ENCODE measurements around the gene ABCA13. TPM values are rescaled to one million over a fixed set of nuclear protein-coding genes. Genes with fewer than 3 reads are reported as not detected.

Gene ABCA13
- polyA plus RNA-seq, 1 of the 3 experiments (the other 2 are of a cell fraction): not detected

- Histone ChIP-seq H3K79me2 (ENCODE audit: insufficient read depth) (no peaks in the 10 kb centered on the region), H3K9me3 (no peaks in the 10 kb centered on the region), H3K27ac (ENCODE audit: low read depth in 2 of 2, low read length in 1 of 2) (no peak overlapping the region), H3K36me3 (replicated peaks in 1 of 2; ENCODE audit: control insufficient read depth in 1 of 2, insufficient read depth in 2 of 2, low read length in 1 of 2) (no peaks in the 10 kb centered on the region), H3K9ac (no peak overlapping the region), H3K9me2 (no peaks in the 10 kb centered on the region), H3K27me3 (ENCODE audit: insufficient read depth) (peaks cover 5% of the 10 kb centered on the region; the same call in 1 of the 2 replicates), H3K4me1 (ENCODE audit: control insufficient read depth in 1 of 2, insufficient read depth in 2 of 2, low read depth in 1 of 2, low read length in 1 of 2) (no peaks in the 10 kb centered on the region), H2AFZ (ENCODE audit: low read depth) (no peak overlapping the region), H4K20me1 (ENCODE audit: insufficient read depth) (no peaks in the 10 kb centered on the region), H3K4me3 (ENCODE audit: low read depth in 2 of 2, low read length in 1 of 2) (no peak overlapping the region), H3F3A (replicated peaks; ENCODE audit: insufficient read depth) (no peaks in the 10 kb centered on the region), H3K4me2 (no peak overlapping the region)
- no peak for DNase-seq
- WGBS (ENCODE audit: low lambda C conversion rate): 22% methylated on average over 6 of the region's 6 CpGs
- TF ChIP-seq NRF1 (IDR thresholded peaks at IDR 0.05; ENCODE audit: low read depth, low read length): no peak
- TF ChIP-seq GABPA (IDR thresholded peaks at IDR 0.05; ENCODE audit: low read depth): no peak
- TF ChIP-seq FOXM1 (IDR thresholded peaks at IDR 0.05; ENCODE audit: low read depth): no peak
- no peak for TF ChIP-seq RCOR1 (IDR thresholded peaks at IDR 0.05; ENCODE audit: low read length)
- TF ChIP-seq TCF12 (IDR thresholded peaks at IDR 0.05): no peak
- no peak for TF ChIP-seq TEAD4 (IDR thresholded peaks at IDR 0.05; ENCODE audit: borderline replicate concordance, insufficient read depth)
- POLR2A ChIA-PET: no interaction called here
- CTCF ChIA-PET: no interaction called here
These were observed 213.0 kb downstream of the ABCA13 start for GRCh38 chr7:48384180-48384752.

DNA sequence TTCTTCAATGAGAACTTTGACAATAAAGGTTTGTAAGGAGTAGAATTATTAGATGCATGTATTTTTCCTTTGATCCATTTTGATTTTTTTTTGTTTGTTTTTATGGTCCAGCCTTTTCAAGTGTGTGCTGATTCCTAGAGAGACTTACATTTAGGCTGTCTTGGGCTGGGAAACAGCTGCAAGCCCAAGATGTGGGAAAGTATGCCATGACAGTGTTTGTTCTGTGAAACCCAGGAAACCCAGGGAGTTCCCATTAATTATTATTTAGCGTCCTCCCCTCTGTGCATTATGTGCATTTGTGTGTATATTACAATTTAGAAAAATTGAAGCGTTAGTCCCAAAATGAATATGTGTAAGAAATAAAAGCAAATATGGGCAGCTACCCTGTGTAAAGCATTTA, 216.7 kb downstream of the ABCA13 start:
- 1% methylated on average over 2 of the region's 2 CpGs for whole genome bisulfite sequencing (ENCODE audit: low lambda C conversion rate)
- Histone ChIP-seq H3K9me3 (no peaks in the 10 kb centered on the region), H2AFZ (ENCODE audit: low read depth) (no peak overlapping the region), H3K36me3 (replicated peaks in 1 of 2; ENCODE audit: control insufficient read depth in 1 of 2, insufficient read depth in 2 of 2, low read length in 1 of 2) (no peaks in the 10 kb centered on the region), H3K79me2 (ENCODE audit: insufficient read depth) (no peaks in the 10 kb centered on the region), H3K4me3 (ENCODE audit: low read depth in 2 of 2, low read length in 1 of 2) (no peak overlapping the region), H3K4me2 (no peak overlapping the region), H3K4me1 (ENCODE audit: control insufficient read depth in 1 of 2, insufficient read depth in 2 of 2, low read depth in 1 of 2, low read length in 1 of 2) (no peaks in the 10 kb centered on the region), H4K20me1 (ENCODE audit: insufficient read depth) (no peaks in the 10 kb centered on the region), H3K27ac (ENCODE audit: low read depth in 2 of 2, low read length in 1 of 2) (no peak overlapping the region), H3K9me2 (no peaks in the 10 kb centered on the region), H3K27me3 (ENCODE audit: insufficient read depth) (peaks cover 11% of the 10 kb centered on the region; the same call in 1 of the 2 replicates), H3F3A (replicated peaks; ENCODE audit: insufficient read depth) (no peaks in the 10 kb centered on the region), H3K9ac (no peak overlapping the region)
- CTCF ChIA-PET: interaction anchor here (1.0 kb wide), 1 partner anchor 124 kb away, joined by 3 read pairs; no protein-coding TSS in a partner anchor
- no peak for DNase-seq
- POLR2A ChIA-PET: no interaction called here
- TF ChIP-seq GABPA (IDR thresholded peaks at IDR 0.05; ENCODE audit: low read depth) (no peak), GATA2 (CRISPR knock-in tag; IDR thresholded peaks at IDR 0.05) (no peak), MEF2A (IDR thresholded peaks at IDR 0.05; ENCODE audit: borderline replicate concordance, low read depth) (no peak), EP300 (IDR thresholded peaks at IDR 0.05; ENCODE audit: borderline replicate concordance in 1 of 2, low read depth in 1 of 2, low read length in 1 of 2) (no peak)
- TF ChIP-seq, protein P1, sequence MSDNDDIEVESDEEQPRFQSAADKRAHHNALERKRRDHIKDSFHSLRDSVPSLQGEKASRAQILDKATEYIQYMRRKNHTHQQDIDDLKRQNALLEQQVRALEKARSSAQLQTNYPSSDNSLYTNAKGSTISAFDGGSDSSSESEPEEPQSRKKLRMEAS (IDR thresholded peaks at IDR 0.05; ENCODE audit: low read depth): no peak

GRCh38 chr7:48388911-48389310, 217.7 kb downstream of the ABCA13 start:
- no peak for DNase-seq
- H3K9ac ChIP-seq: no peak overlapping the region
- no peak overlapping the region for H2AFZ ChIP-seq (ENCODE audit: low read depth)
- no peaks in the 10 kb centered on the region for H3K9me3 ChIP-seq
- peaks cover 9% of the 10 kb centered on the region; the same call in 1 of the 2 replicates for H3K27me3 ChIP-seq (ENCODE audit: insufficient read depth)
- WGBS (ENCODE audit: low lambda C conversion rate): 3% methylated on average over 4 of the region's 4 CpGs
- H3K4me3 ChIP-seq (ENCODE audit: low read depth in 2 of 2, low read length in 1 of 2): no peak overlapping the region
- no peaks in the 10 kb centered on the region for H4K20me1 ChIP-seq (ENCODE audit: insufficient read depth)
- H3K79me2 ChIP-seq (ENCODE audit: insufficient read depth): no peaks in the 10 kb centered on the region
- POLR2A ChIA-PET: no interaction called here
- no peaks in the 10 kb centered on the region for H3K4me1 ChIP-seq (ENCODE audit: control insufficient read depth in 1 of 2, insufficient read depth in 2 of 2, low read depth in 1 of 2, low read length in 1 of 2)
- H3K4me2 ChIP-seq: no peak overlapping the region
- H3F3A ChIP-seq (replicated peaks; ENCODE audit: insufficient read depth): no peaks in the 10 kb centered on the region
- CTCF ChIA-PET: interaction anchor here (0.7 kb wide), 1 partner anchor 1349 kb away, joined by 3 read pairs; no protein-coding TSS in a partner anchor
- no peaks in the 10 kb centered on the region for H3K36me3 ChIP-seq (replicated peaks in 1 of 2; ENCODE audit: control insufficient read depth in 1 of 2, insufficient read depth in 2 of 2, low read length in 1 of 2)
- H3K9me2 ChIP-seq: no peaks in the 10 kb centered on the region
- H3K27ac ChIP-seq (ENCODE audit: low read depth in 2 of 2, low read length in 1 of 2): no peak overlapping the region
- TF ChIP-seq, protein P2, sequence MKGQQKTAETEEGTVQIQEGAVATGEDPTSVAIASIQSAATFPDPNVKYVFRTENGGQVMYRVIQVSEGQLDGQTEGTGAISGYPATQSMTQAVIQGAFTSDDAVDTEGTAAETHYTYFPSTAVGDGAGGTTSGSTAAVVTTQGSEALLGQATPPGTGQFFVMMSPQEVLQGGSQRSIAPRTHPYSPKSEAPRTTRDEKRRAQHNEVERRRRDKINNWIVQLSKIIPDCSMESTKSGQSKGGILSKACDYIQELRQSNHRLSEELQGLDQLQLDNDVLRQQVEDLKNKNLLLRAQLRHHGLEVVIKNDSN (IDR thresholded peaks at IDR 0.05; ENCODE audit: borderline replicate concordance, low read depth): no peak
- TF ChIP-seq RCOR1 (IDR thresholded peaks at IDR 0.05; ENCODE audit: low read length) (no peak), YY1 (IDR thresholded peaks at IDR 0.05; ENCODE audit: low read depth) (no peak), GABPA (IDR thresholded peaks at IDR 0.05; ENCODE audit: low read depth) (no peak), SIN3A (IDR thresholded peaks at IDR 0.05; ENCODE audit: borderline replicate concordance, low read depth, low read length) (no peak), MXI1 (IDR thresholded peaks at IDR 0.05; ENCODE audit: low read depth, low read length) (no peak), RXRA (IDR thresholded peaks at IDR 0.05; ENCODE audit: borderline replicate concordance, low read depth) (no peak), RFX5 (IDR thresholded peaks at IDR 0.05; ENCODE audit: low read length) (no peak), FOXM1 (IDR thresholded peaks at IDR 0.05; ENCODE audit: low read depth) (no peak), EZH2phosphoT487 (IDR thresholded peaks at IDR 0.05; ENCODE audit: borderline replicate concordance, low read depth) (no peak), TEAD4 (IDR thresholded peaks at IDR 0.05; ENCODE audit: borderline replicate concordance, insufficient read depth) (no peak), SMC3 (IDR thresholded peaks at IDR 0.05; ENCODE audit: low read depth, low read length) (no peak), POLR2AphosphoS5 (IDR thresholded peaks at IDR 0.05; ENCODE audit: low read depth, low read length) (no peak), EP300 (IDR thresholded peaks at IDR 0.05; ENCODE audit: borderline replicate concordance in 1 of 2, low read depth in 1 of 2, low read length in 1 of 2) (no peak), GATA2 (CRISPR knock-in tag; IDR thresholded peaks at IDR 0.05) (no peak)
- TF ChIP-seq, protein P3, sequence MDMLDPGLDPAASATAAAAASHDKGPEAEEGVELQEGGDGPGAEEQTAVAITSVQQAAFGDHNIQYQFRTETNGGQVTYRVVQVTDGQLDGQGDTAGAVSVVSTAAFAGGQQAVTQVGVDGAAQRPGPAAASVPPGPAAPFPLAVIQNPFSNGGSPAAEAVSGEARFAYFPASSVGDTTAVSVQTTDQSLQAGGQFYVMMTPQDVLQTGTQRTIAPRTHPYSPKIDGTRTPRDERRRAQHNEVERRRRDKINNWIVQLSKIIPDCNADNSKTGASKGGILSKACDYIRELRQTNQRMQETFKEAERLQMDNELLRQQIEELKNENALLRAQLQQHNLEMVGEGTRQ (IDR thresholded peaks at IDR 0.05; ENCODE audit: borderline replicate concordance, low read depth, low read length): no peak
